HG02938 (cell line): ENCODE data around the gene NBPF9.
"Not testable (repeated sequence)": the region's sequence is repeated elsewhere in the genome, so short reads cannot be mapped to it uniquely, and the experiment has no call there.

Source experiments
- ATAC-seq: cut with Tn5 transposase; IDR thresholded peaks from one replicate; pipeline ENCODE4 v1.9.1; 2021; ENCODE audit warnings: mild to moderate bottlenecking, moderate library complexity; ENCODE audit not compliant: unreplicated experiment

The NBPF9 gene

DNA sequence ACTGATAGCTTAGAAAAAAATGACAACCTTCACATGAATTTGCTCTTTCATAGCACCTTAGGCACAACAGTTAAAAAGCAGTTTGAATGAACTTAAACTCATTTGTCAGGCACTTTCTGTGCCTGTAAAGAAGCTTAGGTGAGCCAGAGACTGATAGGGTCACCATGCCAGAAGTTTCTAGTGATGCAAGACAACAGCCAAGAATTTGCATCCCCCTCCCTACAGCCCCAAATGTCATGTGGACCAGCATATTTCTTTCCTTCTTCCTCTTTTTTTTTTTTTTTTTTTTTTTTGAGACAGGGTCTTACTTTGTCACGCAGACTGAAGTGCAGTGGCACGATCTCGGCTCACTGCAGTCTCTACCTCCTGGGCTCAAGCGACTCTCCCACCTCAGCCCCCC lies 89.8 kb downstream of the NBPF9 start:
- not testable (repeated sequence) for ATAC-seq

DNA sequence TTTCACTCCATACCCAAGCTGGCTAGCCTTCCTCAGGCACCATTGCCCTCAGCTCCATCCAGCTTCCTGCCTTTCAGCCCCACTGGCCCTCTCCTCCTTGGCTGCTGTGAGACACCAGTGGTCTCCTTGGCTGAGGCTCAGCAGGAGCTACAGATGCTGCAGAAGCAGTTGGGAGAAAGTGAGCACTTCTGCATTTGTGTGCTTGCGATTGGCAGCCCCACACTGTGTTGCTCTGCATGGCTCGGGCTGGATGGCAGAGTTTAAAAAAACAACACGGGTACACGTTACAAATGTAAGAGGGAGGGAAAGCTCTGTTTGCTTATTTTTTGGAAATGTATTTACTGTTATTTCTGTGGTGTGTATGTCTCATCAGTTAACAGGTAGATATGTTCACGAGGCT lies 90.8 kb downstream of the NBPF9 start:
- not testable (repeated sequence) for ATAC-seq

DNA sequence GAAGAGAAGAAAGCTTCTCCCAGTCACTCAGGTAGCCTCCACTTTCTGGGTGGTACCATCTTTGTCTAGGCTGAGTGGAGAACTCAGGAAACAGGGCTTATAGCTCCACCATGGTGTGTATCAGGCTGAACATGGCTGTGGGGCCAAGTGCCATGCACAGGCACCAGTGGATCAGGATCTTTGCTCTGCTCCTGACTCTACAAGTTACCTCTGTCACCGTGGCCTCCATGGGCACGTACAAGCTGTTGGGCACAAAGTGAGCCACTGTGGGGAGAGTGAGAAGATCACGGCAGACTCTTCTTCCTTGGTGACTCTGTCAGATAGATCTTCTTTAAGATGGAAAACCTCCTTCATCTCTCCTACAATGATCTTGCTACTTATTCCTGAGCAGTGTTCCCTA lies 93.6 kb downstream of the NBPF9 start:
- ATAC-seq: not testable (repeated sequence)

DNA sequence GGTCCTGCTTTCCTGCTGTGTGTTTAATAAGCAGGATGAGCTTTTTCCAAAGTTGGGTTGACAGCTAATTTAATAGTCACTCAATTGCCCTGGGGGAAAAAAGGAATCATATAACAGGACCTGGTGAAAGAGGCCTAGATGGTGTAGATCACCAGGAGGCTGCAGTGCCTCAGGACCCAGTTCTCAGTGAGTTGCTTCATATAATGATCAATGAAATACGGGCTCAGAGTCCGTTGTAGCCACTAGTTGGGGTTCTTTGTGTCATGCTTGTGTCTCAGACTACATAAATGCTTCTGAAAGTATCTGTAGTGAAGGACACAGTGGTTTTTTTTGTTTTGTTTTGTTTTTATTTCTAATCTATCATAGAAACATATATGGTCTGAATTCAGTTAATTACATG lies 94.6 kb downstream of the NBPF9 start:
- ATAC-seq: not testable (repeated sequence)

DNA sequence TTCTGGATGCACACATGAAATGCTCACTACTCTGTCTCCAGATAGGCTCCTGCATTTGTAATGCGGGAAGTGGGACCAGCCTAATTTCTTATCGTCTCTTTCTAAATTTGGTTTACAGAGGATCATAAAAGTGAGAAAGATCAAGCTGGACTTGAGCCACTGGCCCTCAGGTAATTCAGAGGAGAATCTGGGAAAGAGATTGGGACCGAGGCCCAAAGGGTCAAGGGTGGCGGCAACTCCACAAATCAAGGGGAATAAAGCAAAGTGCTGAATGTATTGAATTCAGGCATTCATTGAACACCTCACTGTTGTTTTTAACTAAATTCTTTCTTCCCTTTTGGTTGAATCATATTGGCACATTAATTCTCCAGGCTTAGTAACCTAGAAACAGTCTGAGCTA lies 95.0 kb downstream of the NBPF9 start:
- not testable (repeated sequence) for ATAC-seq
